ENCODE data around the gene CFDP1.

DNA sequence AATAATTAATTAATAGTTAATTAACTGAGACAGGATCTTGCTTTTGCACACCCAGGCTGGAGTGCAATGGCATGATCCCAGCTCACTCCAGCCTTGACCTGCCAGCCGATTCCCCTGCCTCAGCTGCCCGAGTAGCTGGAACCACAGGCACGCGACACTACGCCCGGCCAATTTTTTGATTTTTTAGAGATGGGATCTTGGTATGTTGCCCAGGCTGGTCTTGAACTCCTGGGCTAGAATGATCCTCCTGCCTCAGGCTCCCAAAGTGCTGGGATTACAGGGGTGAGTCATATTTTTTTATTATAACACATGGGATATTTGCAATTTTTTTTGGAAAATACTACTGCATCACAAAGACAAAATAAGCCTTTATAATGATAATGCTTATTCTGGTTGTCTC is 151.5 kb downstream of the CFDP1 start:
- TF ChIP-seq, protein P1, sequence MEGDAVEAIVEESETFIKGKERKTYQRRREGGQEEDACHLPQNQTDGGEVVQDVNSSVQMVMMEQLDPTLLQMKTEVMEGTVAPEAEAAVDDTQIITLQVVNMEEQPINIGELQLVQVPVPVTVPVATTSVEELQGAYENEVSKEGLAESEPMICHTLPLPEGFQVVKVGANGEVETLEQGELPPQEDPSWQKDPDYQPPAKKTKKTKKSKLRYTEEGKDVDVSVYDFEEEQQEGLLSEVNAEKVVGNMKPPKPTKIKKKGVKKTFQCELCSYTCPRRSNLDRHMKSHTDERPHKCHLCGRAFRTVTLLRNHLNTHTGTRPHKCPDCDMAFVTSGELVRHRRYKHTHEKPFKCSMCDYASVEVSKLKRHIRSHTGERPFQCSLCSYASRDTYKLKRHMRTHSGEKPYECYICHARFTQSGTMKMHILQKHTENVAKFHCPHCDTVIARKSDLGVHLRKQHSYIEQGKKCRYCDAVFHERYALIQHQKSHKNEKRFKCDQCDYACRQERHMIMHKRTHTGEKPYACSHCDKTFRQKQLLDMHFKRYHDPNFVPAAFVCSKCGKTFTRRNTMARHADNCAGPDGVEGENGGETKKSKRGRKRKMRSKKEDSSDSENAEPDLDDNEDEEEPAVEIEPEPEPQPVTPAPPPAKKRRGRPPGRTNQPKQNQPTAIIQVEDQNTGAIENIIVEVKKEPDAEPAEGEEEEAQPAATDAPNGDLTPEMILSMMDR (conservative IDR thresholded peaks at IDR 0.05 in 1 of 2, IDR thresholded peaks at IDR 0.05 in 1 of 2; ENCODE audit: low read depth in 1 of 2, low read length in 2 of 2), result no peak
- no peak for TF ChIP-seq EZH2 (IDR thresholded peaks at IDR 0.05; ENCODE audit: low read length, missing control alignments)

All from fibroblast of lung (primary cell).